Activated naive CD4-positive, alpha-beta T cell (primary cell): ENCODE results near the gene KIAA0753.
"Not testable (repeated sequence)": the region's sequence is repeated elsewhere in the genome, so short reads cannot be mapped to it uniquely, and the experiment has no call there.

Experiments used
- DNase-seq, 4 experiments: peaks; one replicate each; lab custom pipeline; 2025; lab: John Stamatoyannopoulos, UW

The KIAA0753 gene

GRCh38 chr17:6596941-6597340 is 43.6 kb downstream of the KIAA0753 start:
- no peak for DNase-seq

- DNase-seq: no peak
These were observed 44.0 kb downstream of the KIAA0753 start for GRCh38 chr17:6596511-6596910.

- no peak for DNase-seq
These were observed 44.4 kb downstream of the KIAA0753 start for GRCh38 chr17:6596081-6596480.

DNA sequence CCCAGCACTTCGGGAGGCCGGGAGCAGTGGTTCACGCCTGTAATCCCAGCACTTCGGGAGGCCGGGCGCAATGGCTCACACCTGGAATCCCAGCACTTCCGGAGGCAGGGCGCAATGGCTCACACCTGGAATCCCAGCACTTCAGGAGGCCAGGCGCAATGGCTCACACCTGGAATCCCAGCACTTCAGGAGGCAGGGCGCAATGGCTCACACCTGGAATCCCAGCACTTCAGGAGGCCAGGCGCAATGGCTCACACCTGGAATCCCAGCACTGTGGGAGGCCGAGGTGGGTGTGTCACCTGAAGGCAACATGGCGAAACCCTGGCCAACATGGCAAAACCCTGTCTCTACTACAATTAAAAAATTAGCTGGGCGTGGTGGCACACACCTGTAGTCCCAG is 47.1 kb downstream of the KIAA0753 start:
- not testable (repeated sequence) for DNase-seq

GRCh38 chr17:6592173-6592572 is 48.3 kb downstream of the KIAA0753 start:
- DNase-seq: no peak

DNA sequence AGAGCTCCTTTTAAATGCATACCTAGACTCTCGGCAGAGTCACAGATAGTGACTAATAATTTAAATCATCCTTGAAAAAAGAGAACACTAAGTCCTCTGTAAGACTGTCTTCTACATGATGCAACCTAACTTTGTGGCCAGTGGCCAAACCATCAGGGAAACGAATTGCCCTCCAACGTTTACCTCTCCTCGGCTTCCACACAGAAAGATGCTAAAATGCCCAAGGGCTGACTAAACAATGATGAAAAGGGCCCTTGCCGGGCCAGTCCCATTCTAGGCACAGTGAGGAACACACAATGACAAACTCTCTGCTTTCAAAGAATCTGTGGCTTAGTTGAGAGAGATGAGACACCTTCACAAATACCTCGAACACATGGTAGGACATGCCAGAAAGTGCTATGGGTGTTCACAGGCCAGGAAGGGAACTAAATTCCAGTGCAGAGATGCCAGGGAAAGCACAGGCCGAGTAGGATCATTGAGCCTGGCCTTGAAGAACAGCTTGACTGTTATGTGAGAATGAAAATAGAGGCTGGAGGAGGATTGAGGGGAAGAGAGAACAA is 48.8 kb downstream of the KIAA0753 start:
- no peak for DNase-seq

DNA sequence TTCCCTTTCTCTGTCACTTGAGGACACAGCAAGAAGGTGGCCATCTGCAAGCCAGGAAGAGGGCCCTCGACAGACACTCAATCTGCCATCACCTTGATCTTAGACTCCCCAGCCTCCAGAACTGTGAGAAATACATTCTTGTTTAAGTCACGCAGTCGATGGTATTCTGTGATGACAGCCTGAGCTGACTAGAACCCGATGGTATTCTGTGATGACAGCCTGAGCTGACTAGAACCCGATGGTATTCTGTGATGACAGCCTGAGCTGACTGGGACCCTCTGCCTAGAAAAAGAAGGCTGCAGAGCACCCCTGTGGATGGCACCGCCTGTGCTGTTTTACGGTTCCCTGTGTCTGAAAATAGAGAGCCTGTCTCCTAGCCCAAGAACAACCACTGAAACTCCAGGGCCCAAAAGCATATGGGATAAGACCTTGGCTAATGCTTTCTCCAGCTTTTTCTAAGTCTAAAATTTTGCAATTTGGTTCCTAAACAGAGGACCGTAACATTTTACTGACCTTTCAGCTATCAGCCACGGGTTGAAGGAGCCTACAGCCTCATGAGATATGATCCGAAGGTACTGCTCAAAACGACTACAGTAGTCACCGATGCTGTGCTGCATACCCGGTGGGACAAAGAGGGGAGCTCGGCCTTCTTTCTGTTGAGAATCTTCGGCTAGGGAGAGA is 51.1 kb downstream of the KIAA0753 start:
- no peak for DNase-seq

DNA sequence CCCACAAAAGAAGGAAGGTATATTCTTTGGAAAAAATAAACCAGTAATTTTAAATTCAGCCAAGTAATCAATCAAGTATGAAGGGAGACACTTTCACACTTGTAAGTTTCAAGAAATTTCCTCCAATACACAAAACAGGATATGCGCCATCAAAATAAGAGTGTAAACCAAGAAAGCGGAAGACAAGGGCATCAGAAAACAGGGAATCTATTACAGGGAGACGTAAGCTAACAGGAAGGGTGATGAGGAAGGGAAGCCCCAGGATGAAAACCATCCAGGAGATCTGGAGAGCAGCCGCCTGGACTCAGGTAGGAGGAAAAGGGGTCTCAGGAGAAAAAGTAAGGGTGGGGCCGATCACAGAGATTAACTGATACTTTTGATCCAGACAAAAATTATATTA is 52.3 kb downstream of the KIAA0753 start:
- DNase-seq: no peak

GRCh38 chr17:6587310-6587709 is 53.2 kb downstream of the KIAA0753 start:
- DNase-seq: no peak

GRCh38 chr17:6583411-6583810 is 57.1 kb downstream of the KIAA0753 start:
- no peak for DNase-seq

DNA sequence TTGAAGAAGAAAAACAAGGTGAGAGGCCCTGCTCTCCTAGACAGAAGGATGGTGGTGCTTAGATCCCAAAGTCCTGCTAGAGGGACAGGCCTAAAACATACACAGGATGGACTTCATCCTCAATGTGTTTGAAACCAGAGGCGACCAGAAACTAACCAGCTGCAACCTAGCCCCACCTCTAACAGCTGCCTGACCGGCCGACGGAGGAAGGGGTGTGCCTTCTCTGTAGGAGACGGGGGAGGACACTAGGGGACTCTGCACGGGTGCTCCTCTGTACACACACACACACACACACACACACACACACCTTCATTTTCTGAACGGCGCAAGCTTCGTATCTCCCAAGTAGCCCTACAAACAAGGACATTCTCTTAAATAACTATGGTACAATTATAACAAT is 59.9 kb downstream of the KIAA0753 start:
- DNase-seq: no peak

DNA sequence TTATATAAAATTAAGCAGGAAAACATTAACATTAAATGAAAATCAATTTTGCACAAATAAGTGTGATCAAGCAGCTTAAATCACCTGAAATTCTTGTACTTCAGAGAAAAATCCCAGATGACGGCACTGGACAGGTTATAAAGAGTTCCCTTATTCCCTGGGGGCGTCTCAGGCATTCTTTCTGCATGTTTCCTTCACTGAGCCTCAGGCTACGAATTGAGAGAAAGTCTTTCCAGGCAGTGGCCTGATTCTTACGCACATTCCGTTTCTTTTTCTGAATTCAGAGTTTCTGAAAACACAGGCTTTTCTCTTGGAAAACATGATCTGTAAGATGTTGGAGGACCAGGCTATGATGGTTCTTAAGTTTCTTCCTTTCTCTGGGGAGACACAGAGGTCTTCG is 62.0 kb downstream of the KIAA0753 start:
- no peak for DNase-seq

- DNase-seq: no peak
These were observed 62.7 kb downstream of the KIAA0753 start for GRCh38 chr17:6577686-6578263.

GRCh38 chr17:6576038-6576785 is 64.3 kb downstream of the KIAA0753 start:
- DNase-seq: no peak

DNA sequence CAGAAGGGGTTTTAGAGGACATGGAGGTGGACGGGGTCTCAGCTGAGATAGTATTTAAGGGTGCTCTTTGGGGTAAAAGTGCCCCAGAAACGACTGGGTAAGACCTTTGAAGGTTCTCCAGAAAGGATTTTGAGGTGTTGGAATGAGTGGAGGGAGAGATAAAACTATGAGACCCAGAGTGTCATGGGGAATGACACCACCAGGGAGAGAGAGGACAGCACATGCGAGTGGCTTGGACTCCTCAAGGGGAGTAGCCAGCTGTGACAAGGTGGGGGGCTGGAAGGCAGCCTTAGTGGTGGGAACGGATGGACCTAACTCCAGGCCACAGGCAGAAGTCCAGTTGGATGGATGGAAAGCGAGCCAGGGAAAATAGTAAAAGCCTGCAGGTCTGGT is 64.9 kb downstream of the KIAA0753 start:
- DNase-seq: no peak

DNA sequence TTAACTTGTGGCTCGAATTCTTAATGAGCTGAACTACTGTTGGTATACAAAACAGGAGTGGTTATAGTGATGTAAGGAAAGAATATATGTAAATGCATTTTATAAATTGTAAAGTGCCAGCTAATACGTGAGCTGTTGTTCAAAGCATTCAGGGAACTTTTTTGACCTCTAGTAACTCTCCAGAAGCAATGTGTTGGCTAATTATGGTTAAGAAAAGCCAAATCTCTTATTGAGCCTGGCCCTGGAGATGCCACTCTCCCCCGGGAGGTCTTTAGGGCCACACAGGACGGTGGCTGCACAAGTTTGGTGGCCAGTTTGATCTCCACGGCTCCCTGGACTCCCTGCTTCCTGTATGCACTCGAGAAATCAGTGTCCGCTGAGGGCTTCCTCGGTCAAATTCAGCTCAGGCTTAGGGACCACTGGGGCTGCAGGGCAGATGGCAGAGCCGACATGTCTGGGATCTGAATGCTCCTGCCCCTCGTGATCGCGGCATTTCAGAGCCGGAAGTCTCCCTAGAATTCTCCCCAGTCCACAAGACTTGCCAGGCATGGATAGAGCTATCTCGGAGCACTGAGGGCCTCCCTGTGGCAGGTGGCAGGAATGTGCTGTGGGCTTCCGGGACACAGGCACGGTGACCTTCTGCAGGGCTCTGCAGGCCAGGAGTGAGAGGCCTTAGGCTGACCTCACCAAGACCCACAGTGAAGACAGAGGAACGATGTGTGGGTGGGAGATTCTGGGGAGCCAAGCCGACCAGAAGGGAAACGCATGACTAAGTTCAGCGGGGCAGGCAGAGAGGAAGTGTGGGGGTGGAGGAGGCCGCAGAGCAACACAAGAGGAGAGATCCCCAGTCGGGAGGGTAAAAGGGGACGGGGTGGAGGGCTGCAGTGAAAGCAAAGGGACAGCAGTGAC is 65.6 kb downstream of the KIAA0753 start:
- DNase-seq: peak in 1 of 4 experiments; percentile 8

DNA sequence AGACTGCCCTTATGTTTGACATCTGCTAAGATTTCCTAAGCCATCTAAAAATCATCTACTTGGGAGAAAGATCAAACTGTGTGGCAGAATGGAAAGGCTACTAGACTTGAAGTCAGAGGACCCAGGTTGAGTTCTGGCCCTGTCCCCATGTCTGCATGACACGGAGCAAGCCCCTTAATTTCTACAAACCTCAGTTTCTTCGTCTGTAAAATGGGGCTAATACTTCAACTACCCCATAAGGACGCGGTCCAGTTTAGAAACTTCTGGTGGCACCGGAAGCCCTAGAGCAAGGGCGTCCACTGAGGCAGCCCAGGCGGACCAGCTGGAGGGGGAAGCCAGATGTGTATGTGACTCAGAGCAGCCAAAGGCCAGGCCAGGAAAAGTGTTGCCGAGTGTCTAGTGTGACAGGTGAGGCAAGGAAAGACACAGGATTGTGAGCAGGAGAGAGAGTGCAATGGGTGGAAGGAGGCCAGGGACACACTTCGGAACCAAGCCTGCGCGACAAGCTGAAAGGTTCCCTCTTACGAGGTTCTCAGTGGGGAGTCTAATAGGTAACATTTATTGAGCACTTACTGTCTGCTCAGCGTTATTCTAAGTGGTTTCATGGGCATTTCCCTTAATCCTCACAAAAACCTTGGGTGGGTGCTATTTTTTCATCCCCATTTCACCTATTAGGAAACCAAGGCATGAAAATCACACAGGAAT is 66.4 kb downstream of the KIAA0753 start:
- no peak for DNase-seq

DNA sequence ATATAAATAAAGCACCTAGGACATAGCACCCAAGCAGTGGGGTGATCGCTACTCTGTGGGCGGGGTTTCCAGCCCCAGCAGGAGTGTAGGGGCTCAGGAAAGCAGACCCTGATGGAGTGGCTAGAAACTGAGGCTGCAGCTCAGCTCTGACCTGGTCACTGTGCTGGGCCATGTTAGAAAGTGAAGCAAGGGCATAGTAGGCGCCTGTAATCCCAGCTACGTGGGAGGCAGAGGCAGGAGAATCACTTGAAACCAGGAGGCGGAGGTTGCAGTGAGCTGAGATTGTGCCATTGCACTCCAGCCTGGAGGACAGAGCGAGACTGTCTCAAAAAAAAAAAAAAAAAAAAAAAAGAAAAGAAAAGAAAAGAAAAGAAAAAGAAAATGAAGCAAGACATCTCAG is 67.0 kb downstream of the KIAA0753 start:
- not testable (repeated sequence) for DNase-seq

GRCh38 chr17:6572972-6573370 is 67.5 kb downstream of the KIAA0753 start:
- DNase-seq: no peak

DNA sequence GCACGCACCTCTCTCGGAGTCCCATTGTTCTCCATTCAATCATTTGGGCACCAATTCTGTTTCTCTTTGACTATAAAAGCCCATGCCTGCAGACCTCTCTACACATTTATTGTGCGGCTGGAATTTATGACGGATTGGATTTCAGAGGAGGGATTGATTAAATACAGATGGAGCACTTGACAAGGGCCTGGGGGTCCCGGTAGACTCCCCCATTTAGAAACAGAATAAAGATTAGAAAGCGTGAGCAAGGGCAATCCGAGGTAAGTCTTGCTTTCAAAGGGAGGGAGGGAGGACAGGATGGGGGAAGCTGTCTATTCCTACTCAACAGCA is 69.1 kb downstream of the KIAA0753 start:
- no peak for DNase-seq

- DNase-seq: no peak
These were observed 69.6 kb downstream of the KIAA0753 start for GRCh38 chr17:6570731-6571451.
